ENCODE data around the gene KIF9. TPM values are rescaled to one million over a fixed set of nuclear protein-coding genes. Genes with fewer than 3 reads are reported as not detected.
A peak's percentile ranks its signal among the peaks of the same experiment; 100 is the strongest.

The KIF9 gene
- total RNA-seq, 1 experiment from 2014 or later: 5.8 TPM

- TF ChIP-seq ZNF219 (CRISPR knock-in tag; IDR thresholded peaks at IDR 0.05; ENCODE audit: borderline replicate concordance) (no peak), OVOL2 (CRISPR knock-in tag; IDR thresholded peaks at IDR 0.05; ENCODE audit: borderline replicate concordance) (no peak), CREM (CRISPR knock-in tag; IDR thresholded peaks at IDR 0.05) (no peak), TEAD4 (CRISPR knock-in tag; IDR thresholded peaks at IDR 0.05) (no peak), JUN (CRISPR knock-in tag; IDR thresholded peaks at IDR 0.05) (no peak), PRRX2 (CRISPR knock-in tag; IDR thresholded peaks at IDR 0.05) (no peak), ZNF416 (CRISPR knock-in tag; IDR thresholded peaks at IDR 0.05) (no peak), ZNF671 (CRISPR knock-in tag; IDR thresholded peaks at IDR 0.05) (no peak), JAZF1 (CRISPR knock-in tag; IDR thresholded peaks at IDR 0.05) (no peak), AFF4 (CRISPR knock-in tag; IDR thresholded peaks at IDR 0.05; ENCODE audit: borderline replicate concordance) (no peak), ZNF121 (CRISPR knock-in tag; IDR thresholded peaks at IDR 0.05) (peak; percentile 94; the same call in 1 of the 2 replicates), ATF1 (CRISPR knock-in tag; IDR thresholded peaks at IDR 0.05) (no peak), ZNF263 (CRISPR knock-in tag; IDR thresholded peaks at IDR 0.05; ENCODE audit: low read depth) (no peak), TP53 (CRISPR knock-in tag; IDR thresholded peaks at IDR 0.05) (no peak)
Measured at GRCh38 chr3:47283591-47284364, 1.2 kb upstream of the KIF9 start (continued).

DNA sequence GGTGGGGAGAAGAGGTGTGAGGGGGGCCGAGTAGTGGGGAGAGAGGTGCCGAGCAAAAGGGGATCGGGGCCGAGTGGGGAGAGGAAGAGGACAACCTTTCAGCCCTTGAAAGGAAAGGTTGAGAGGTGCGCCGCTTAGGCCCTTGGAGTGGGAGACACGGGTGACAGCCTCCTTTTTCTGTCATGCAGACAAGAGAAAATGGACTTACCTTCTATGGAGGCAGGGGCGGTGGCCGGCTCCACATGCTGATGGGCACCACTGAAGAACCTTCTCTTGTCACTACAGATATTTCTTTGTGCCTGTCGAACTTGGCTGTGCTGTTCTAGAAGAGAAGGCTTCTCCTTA, 566 bp upstream of the KIF9 start:
- H3K27me3 Mint-ChIP-seq (ENCODE audit: low read depth): no peaks in the 10 kb centered on the region
- peak overlapping the region; percentile 100 for H3K4me3 Mint-ChIP-seq
- ChIA-PET CTCF (interaction anchor here (0.6 to 1.1 kb wide), 3 partner anchors 31 to 82 kb away, joined by 3 to 4 read pairs (median 3); no protein-coding TSS in a partner anchor), POLR2A (no interaction called here)
- H3K9me3 Mint-ChIP-seq: no peaks in the 10 kb centered on the region
- ATAC-seq (0 out of 2 replicates have a peak, but pooled peaks have one; percentile 3), DNase-seq (ENCODE audit: low spot score) (no peak)
- H3K27ac Mint-ChIP-seq: peak overlapping the region; percentile 100; the same call in 1 of the 2 replicates
- TF ChIP-seq ZNF671 (CRISPR knock-in tag; IDR thresholded peaks at IDR 0.05) (no peak), NFATC4 (CRISPR knock-in tag; IDR thresholded peaks at IDR 0.05) (no peak), IRF2 (CRISPR knock-in tag; IDR thresholded peaks at IDR 0.05; ENCODE audit: borderline replicate concordance, low read depth) (no peak), ETV6 (CRISPR knock-in tag; IDR thresholded peaks at IDR 0.05) (no peak), ATF1 (CRISPR knock-in tag; IDR thresholded peaks at IDR 0.05) (no peak), MLX (CRISPR knock-in tag; IDR thresholded peaks at IDR 0.05) (no peak), GABPB1 (CRISPR knock-in tag; IDR thresholded peaks at IDR 0.05) (no peak), JUN (CRISPR knock-in tag; IDR thresholded peaks at IDR 0.05) (no peak), ESRRA (CRISPR knock-in tag; IDR thresholded peaks at IDR 0.05; ENCODE audit: borderline replicate concordance) (no peak), MYBL2 (CRISPR knock-in tag; IDR thresholded peaks at IDR 0.05) (no peak), SOX15 (CRISPR knock-in tag; IDR thresholded peaks at IDR 0.05) (no peak), NR1H2 (CRISPR knock-in tag; IDR thresholded peaks at IDR 0.05) (no peak), ZMAT4 (CRISPR knock-in tag; IDR thresholded peaks at IDR 0.05) (no peak)
- TF ChIP-seq, protein P1, sequence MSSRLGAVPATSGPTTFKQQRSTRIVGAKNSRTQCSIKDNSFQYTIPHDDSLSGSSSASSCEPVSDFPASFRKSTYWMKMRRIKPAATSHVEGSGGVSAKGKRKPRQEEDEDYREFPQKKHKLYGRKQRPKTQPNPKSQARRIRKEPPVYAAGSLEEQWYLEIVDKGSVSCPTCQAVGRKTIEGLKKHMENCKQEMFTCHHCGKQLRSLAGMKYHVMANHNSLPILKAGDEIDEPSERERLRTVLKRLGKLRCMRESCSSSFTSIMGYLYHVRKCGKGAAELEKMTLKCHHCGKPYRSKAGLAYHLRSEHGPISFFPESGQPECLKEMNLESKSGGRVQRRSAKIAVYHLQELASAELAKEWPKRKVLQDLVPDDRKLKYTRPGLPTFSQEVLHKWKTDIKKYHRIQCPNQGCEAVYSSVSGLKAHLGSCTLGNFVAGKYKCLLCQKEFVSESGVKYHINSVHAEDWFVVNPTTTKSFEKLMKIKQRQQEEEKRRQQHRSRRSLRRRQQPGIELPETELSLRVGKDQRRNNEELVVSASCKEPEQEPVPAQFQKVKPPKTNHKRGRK (CRISPR knock-in tag; IDR thresholded peaks at IDR 0.05; ENCODE audit: borderline replicate concordance): no peak
- TF ChIP-seq, protein P2, sequence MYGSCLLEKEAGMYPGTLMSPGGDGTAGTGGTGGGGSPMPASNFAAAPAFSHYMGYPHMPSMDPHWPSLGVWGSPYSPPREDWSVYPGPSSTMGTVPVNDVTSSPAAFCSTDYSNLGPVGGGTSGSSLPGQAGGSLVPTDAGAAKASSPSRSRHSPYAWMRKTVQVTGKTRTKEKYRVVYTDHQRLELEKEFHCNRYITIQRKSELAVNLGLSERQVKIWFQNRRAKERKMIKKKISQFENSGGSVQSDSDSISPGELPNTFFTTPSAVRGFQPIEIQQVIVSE (CRISPR knock-in tag; IDR thresholded peaks at IDR 0.05; ENCODE audit: borderline replicate concordance): no peak
- TF ChIP-seq, protein P3, sequence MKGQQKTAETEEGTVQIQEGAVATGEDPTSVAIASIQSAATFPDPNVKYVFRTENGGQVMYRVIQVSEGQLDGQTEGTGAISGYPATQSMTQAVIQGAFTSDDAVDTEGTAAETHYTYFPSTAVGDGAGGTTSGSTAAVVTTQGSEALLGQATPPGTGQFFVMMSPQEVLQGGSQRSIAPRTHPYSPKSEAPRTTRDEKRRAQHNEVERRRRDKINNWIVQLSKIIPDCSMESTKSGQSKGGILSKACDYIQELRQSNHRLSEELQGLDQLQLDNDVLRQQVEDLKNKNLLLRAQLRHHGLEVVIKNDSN (CRISPR knock-in tag; IDR thresholded peaks at IDR 0.05): no peak
- H3K4me1 Mint-ChIP-seq: peaks cover 17% of the 10 kb centered on the region
- H3K36me3 Mint-ChIP-seq: peaks cover under 1% of the 10 kb centered on the region; the same call in 1 of the 2 replicates
